Breast epithelium (tissue), 4 donors: ENCODE results near the gene ITGB3BP. TPM values are rescaled to one million over a fixed set of nuclear protein-coding genes. Genes with fewer than 3 reads are reported as not detected.
"Not testable (repeated sequence)": the region's sequence is repeated elsewhere in the genome, so short reads cannot be mapped to it uniquely, and the experiment has no call there.

Source experiments
- DNase-seq, 2 donors: peaks; one replicate each; pipeline ENCODE4 v3.0.0-alpha.2; 2019; ENCODE audit warnings: low spot score in 2 of 2
- H3K27ac ChIP-seq, 2 donors: fragments of 200-600 bp; sonication (generic) in 1 of 2; one replicate each; pipeline ENCODE4 v1.5.1; 2016 to 2019; ENCODE audit warnings: mild to moderate bottlenecking in 1 of 2
- H3K27me3 ChIP-seq, 2 donors: fragments of 200-600 bp; sonication (generic) in 1 of 2; one replicate each; pipeline versions ENCODE4 v1.5.1 to v1.6.0; 2017 to 2019; ENCODE audit warnings: control low read depth in 1 of 2, mild to moderate bottlenecking in 1 of 2
- H3K36me3 ChIP-seq: fragments of 200-600 bp; one replicate; pipeline ENCODE4 v1.5.1; 2019
- H3K4me1 ChIP-seq, 2 donors: fragments of 200-600 bp; sonication (generic); one replicate each; pipeline ENCODE4 v1.5.1; 2016 to 2019; ENCODE audit warnings: control low read depth in 1 of 2
- H3K4me3 ChIP-seq, 3 donors: fragments of 200-600 bp; sonication (generic); 1 replicate in 2 of 3; 2 replicates in 1 of 3; pipeline ENCODE4 v1.5.1; 2016 to 2019; ENCODE audit warnings: mild to moderate bottlenecking in 3 of 3, moderate library complexity in 2 of 3
- H3K9me3 ChIP-seq, 2 donors: fragments of 200-600 bp; sonication (generic) in 1 of 2; one replicate each; pipeline ENCODE4 v1.5.1; 2016 to 2019; ENCODE audit warnings: control low read depth in 1 of 2
- POLR2A ChIP-seq: fragments of 450-650 bp; IDR thresholded peaks from one replicate; pipeline ENCODE4 v1.6.1; 2016; ENCODE audit warnings: antibody characterized with exemption, mild to moderate bottlenecking, moderate library complexity
- POLR2AphosphoS5 ChIP-seq, 3 donors: sonication (generic); formaldehyde crosslinking; IDR thresholded peaks; one replicate each; pipeline ENCODE4 v1.6.1; 2017; ENCODE audit warnings: antibody characterized with exemption in 3 of 3
- intact Hi-C: fragments of 100-400 bp; cut with DNase I; formaldehyde crosslinking; loops from one replicate; pipeline ENCODE4 v1.15.1; 2023; ENCODE audit warnings: low total_unique reads
- total RNA-seq, 3 donors: library from RNA; depleted of rRNA; stranded (reverse); fragments of >200 nt; gene quantifications; one replicate each; pipeline ENCODE4 v1.1.0, GENCODE V29; 2016
- TF ChIP-seq, protein P1 (sequence below), 3 donors: fragments of 450-650 bp; IDR thresholded peaks; one replicate each; pipeline ENCODE4 v1.5.1; 2016 to 2017; ENCODE audit warnings: antibody characterized with exemption in 3 of 3, mild to moderate bottlenecking in 3 of 3, moderate library complexity in 3 of 3

The ITGB3BP gene
- total RNA-seq, 3 donors from 2014 or later: 11.7 to 29.3 (median 18.4) TPM

DNA sequence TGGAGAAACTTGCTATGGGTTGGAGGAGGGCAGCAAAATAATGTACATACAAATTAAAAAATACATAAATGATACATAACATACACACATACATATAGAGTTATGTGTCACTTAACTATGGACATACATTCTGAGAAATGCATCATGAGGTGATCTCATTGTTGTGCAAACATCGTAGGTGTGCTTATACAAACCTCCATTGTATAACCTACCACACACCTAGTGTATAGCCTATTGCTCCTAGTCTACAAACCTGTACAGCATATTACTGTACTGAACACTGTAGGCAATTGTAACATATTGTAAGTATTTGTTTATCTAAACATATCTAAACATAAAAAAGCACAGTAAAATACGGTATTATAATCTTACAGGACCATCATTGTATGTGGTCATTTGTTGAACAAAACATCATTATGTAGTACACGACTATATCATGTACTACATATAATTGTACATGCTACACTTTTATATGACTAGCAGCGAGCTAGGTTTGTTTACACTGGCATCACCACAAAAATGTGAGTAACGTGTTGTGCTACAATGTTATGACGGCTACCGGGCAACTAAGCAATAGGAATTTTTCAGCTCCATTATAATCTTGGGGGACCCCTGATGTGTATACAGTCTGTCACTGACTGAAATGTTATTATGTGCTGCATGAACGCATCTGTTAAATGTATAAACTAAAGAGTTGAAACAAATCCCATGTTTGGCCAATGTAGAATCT, 35.5 kb downstream of the ITGB3BP start:
- intact Hi-C loops: loop anchor here (10.0 kb wide), 1 partner anchor 747 kb away; no protein-coding TSS in a partner anchor
- no peak for DNase-seq
- H3K27ac ChIP-seq: no peak overlapping the region
- no peaks in the 10 kb centered on the region for H3K27me3 ChIP-seq
- TF ChIP-seq POLR2AphosphoS5 (IDR thresholded peaks at IDR 0.05): no peak
- TF ChIP-seq, protein P1, sequence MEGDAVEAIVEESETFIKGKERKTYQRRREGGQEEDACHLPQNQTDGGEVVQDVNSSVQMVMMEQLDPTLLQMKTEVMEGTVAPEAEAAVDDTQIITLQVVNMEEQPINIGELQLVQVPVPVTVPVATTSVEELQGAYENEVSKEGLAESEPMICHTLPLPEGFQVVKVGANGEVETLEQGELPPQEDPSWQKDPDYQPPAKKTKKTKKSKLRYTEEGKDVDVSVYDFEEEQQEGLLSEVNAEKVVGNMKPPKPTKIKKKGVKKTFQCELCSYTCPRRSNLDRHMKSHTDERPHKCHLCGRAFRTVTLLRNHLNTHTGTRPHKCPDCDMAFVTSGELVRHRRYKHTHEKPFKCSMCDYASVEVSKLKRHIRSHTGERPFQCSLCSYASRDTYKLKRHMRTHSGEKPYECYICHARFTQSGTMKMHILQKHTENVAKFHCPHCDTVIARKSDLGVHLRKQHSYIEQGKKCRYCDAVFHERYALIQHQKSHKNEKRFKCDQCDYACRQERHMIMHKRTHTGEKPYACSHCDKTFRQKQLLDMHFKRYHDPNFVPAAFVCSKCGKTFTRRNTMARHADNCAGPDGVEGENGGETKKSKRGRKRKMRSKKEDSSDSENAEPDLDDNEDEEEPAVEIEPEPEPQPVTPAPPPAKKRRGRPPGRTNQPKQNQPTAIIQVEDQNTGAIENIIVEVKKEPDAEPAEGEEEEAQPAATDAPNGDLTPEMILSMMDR (IDR thresholded peaks at IDR 0.05): no peak
- TF ChIP-seq POLR2A: no peak
- H3K36me3 ChIP-seq: no peaks in the 10 kb centered on the region
- H3K4me1 ChIP-seq: no peaks in the 10 kb centered on the region
- no peak overlapping the region for H3K4me3 ChIP-seq
- H3K9me3 ChIP-seq: no peaks in the 10 kb centered on the region

DNA sequence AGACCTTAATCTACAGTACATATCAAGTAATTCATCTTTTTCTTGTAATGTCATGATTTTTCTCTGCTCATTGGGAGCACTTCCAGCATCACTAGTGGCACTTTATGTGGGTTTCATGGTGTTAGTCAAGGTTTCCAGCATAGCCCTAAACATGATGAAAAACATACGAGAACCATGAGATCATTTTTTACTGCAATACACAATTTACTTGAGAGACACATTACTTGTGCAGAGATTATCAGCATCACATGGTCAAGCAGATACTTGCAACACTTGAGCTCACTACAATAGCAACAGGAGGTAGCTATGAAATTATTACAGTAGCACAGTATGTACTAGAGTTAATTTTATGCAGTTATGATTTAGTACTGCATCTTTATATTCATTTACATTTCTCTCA, 36.4 kb downstream of the ITGB3BP start:
- Histone ChIP-seq H3K27me3 (no peaks in the 10 kb centered on the region), H3K4me3 (no peak overlapping the region), H3K36me3 (no peaks in the 10 kb centered on the region), H3K27ac (no peak overlapping the region), H3K9me3 (no peaks in the 10 kb centered on the region), H3K4me1 (no peaks in the 10 kb centered on the region)
- TF ChIP-seq POLR2A (no peak), POLR2AphosphoS5 (IDR thresholded peaks at IDR 0.05) (no peak)
- TF ChIP-seq, protein P1 (IDR thresholded peaks at IDR 0.05): no peak
- no peak for DNase-seq
- intact Hi-C loops: loop anchor here (10.0 kb wide), 1 partner anchor 748 kb away; no protein-coding TSS in a partner anchor

DNA sequence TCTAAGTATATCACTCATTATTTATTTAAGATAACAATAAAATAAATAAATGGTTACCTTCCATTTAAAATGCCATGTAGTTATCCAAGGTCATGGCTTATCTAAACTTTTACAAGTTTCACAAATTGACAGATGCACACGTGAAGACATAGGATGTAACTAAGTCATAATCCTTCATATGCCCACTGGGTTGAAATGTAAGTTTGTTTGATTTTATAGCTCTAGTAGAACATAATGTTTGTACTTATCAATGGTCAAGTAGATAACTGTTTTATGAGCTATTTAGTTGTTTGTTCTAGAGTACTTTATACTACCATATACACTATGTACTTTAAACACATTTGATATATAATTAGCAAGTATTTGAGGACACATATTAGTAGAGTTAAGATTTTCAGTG, 43.0 kb downstream of the ITGB3BP start:
- H3K27ac ChIP-seq: no peak overlapping the region
- intact Hi-C loops: loop anchor here (10.0 kb wide), 1 partner anchor 755 kb away; no protein-coding TSS in a partner anchor
- H3K9me3 ChIP-seq: no peaks in the 10 kb centered on the region
- TF ChIP-seq POLR2A (no peak), POLR2AphosphoS5 (IDR thresholded peaks at IDR 0.05) (no peak)
- TF ChIP-seq, protein P1 (IDR thresholded peaks at IDR 0.05): no peak
- no peak for DNase-seq
- no peaks in the 10 kb centered on the region for H3K4me1 ChIP-seq
- H3K4me3 ChIP-seq: no peak overlapping the region
- no peaks in the 10 kb centered on the region for H3K36me3 ChIP-seq
- H3K27me3 ChIP-seq: no peaks in the 10 kb centered on the region

DNA sequence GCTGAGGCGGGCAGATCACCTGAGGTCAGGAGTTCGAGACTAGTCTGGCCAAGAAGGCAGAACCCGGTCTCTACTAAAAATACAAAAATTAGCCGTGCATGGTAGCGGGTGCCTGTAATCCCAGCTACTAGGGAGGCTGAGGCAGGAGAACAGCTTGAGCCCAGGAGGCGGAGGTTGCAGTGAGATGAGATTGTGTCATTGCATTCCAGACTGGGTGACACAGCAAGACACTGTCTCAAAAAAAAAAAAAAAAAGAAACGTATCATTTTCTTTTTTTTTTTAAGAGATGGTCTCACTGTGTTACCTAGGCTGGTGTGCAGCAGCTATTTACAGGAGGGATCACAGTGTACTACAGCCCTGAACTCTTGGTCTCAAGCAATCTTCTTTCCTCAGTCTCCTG, 47.3 kb downstream of the ITGB3BP start:
- no peaks in the 10 kb centered on the region for H3K9me3 ChIP-seq
- no peak for DNase-seq
- no peaks in the 10 kb centered on the region for H3K27me3 ChIP-seq
- H3K27ac ChIP-seq: no peak overlapping the region
- intact Hi-C loops: no loop called here
- no peaks in the 10 kb centered on the region for H3K36me3 ChIP-seq
- TF ChIP-seq POLR2AphosphoS5 (IDR thresholded peaks at IDR 0.05) (no peak), POLR2A (no peak)
- TF ChIP-seq, protein P1 (IDR thresholded peaks at IDR 0.05): no peak
- no peaks in the 10 kb centered on the region for H3K4me1 ChIP-seq
- H3K4me3 ChIP-seq: no peak overlapping the region

DNA sequence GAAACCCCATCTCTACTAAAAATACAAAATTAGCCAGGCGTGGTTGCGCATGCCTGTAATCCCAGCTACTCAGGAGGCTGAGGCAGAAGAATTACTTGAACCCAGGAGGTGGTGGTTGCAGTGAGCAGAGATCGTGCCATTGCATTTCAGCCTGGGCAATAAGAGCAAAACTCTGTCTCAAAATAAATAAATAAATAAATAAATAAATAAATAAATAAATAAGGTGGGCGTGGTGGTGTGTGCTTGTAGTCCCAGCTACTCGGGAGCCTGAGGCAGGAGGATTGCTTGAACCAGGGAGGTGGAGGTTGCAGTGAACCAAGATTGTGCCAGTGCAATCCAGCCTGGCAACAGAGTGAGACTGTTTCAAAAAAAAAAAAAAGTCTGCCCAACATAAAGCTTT, 54.3 kb downstream of the ITGB3BP start:
- H3K27me3 ChIP-seq, H3K9me3 ChIP-seq, H3K4me3 ChIP-seq, H3K27ac ChIP-seq, H3K4me1 ChIP-seq, H3K36me3 ChIP-seq, intact Hi-C loops, DNase-seq: not testable (repeated sequence)
